GM12878 (cell line): ENCODE results near the gene DNAJC5. TPM values are rescaled to one million over a fixed set of nuclear protein-coding genes. Genes with fewer than 3 reads are reported as not detected.

Experiments
- ATAC-seq: fragments of 200-7000 bp; cut with Tn5 transposase; 3 replicates; pipeline ENCODE4 v1.9.1; 2020; ENCODE audit warnings: mild to moderate bottlenecking, moderate library complexity
- BruUV-seq: library from RNA; stranded (reverse); fragments of 400-500 nt; replicated peaks from 2 replicates; lab custom pipeline; 2021; lab: Mats Ljungman, UMichigan
- CTCF ChIA-PET: fragments of 300-600 bp; sonication (Branson Sonifier 250); formaldehyde crosslinking; extraction: SDS; loops from one replicate; lab custom pipeline; 2021; ENCODE audit warnings: inconsistent platforms; lab: Yijun Ruan, JAX
- POLR2A ChIA-PET: fragments of 350-600 bp; formaldehyde crosslinking; extraction: SDS; loops from one replicate; lab custom pipeline; 2021; ENCODE audit warnings: inconsistent platforms; lab: Charles Lee
- RAD21 ChIA-PET: fragments of 300-600 bp; sonication (Branson Sonifier 250); formaldehyde crosslinking; loops from one replicate; lab custom pipeline; 2023; ENCODE audit warnings: antibody characterized with exemption; ENCODE audit not compliant: unreplicated experiment; lab: Charles Lee
- SMC1A ChIA-PET: fragments of 300-600 bp; sonication (Branson Sonifier 250); formaldehyde crosslinking; loops from one replicate; lab custom pipeline; 2023; ENCODE audit not compliant: unreplicated experiment, uncharacterized antibody; lab: Charles Lee
- DNase-seq: peaks from one replicate; pipeline ENCODE4 v3.0.0-alpha.2; 2011; ENCODE audit warnings: low read depth, low spot score
- FAIRE-seq: peaks from 3 replicates; lab custom pipeline; 2011; peaks lifted over from hg19 to GRCh38; lab: Jason Lieb, UNC
- H2AFZ ChIP-seq: 2 replicates; pipeline ENCODE4 v1.6.0; 2011; ENCODE audit warnings: low read depth, low read length, control low read depth; ENCODE audit not compliant: control insufficient read depth
- H3K27ac ChIP-seq: 2 replicates; pipeline ENCODE4 v1.5.1; 2011; ENCODE audit warnings: control low read depth; ENCODE audit not compliant: control insufficient read depth, insufficient read depth
- H3K27me3 ChIP-seq, 2 experiments: replicated peaks in 1 of 2; 2 replicates each; pipeline versions ENCODE4 v1.6.0 to v1.6.1; 2011; ENCODE audit warnings: low read length in 1 of 2; ENCODE audit not compliant: control insufficient read depth in 2 of 2, insufficient read depth in 2 of 2
- H3K36me3 ChIP-seq, 2 experiments: 2 replicates each; pipeline ENCODE4 v1.5.1; 2011; ENCODE audit warnings: low read length in 1 of 2; ENCODE audit not compliant: control insufficient read depth in 2 of 2, insufficient read depth in 2 of 2
- H3K4me1 ChIP-seq: 2 replicates; pipeline ENCODE4 v1.6.1; 2011; ENCODE audit warnings: mild to moderate bottlenecking, low read length, moderate library complexity, mixed read lengths; ENCODE audit not compliant: control insufficient read depth, insufficient read depth
- H3K4me2 ChIP-seq: 2 replicates; pipeline ENCODE4 v1.6.0; 2011; ENCODE audit warnings: control low read depth; ENCODE audit not compliant: control insufficient read depth, insufficient read depth
- H3K4me3 ChIP-seq: fragments of 200-600 bp; sonication (generic); 2 replicates; pipeline ENCODE4 v1.5.1; 2016
- H3K79me2 ChIP-seq: 2 replicates; pipeline ENCODE4 v1.6.0; 2011; ENCODE audit warnings: low read length; ENCODE audit not compliant: control insufficient read depth, insufficient read depth
- H3K9ac ChIP-seq: 2 replicates; pipeline ENCODE4 v1.8.0; 2011; ENCODE audit warnings: low read length, control low read depth, mixed read lengths; ENCODE audit not compliant: control insufficient read depth, insufficient read depth
- H3K9me3 ChIP-seq: replicated peaks from 3 replicates; pipeline ENCODE4 v1.5.1; 2011; ENCODE audit warnings: mild to moderate bottlenecking, low read length; ENCODE audit not compliant: control insufficient read depth, insufficient read depth
- H4K20me1 ChIP-seq: 2 replicates; pipeline ENCODE4 v1.6.0; 2011; ENCODE audit not compliant: control insufficient read depth, insufficient read depth
- BCL11A ChIP-seq: IDR thresholded peaks from 2 replicates; pipeline ENCODE4 v1.6.1; 2011; ENCODE audit warnings: low read depth, low read length
- BCLAF1 ChIP-seq: fragments of 450-650 bp; IDR thresholded peaks from 2 replicates; pipeline ENCODE4 v1.6.1; 2017; ENCODE audit warnings: antibody characterized with exemption, mild to moderate bottlenecking, moderate library complexity
- CEBPB ChIP-seq, 2 experiments: fragments of 150-350 bp in 1 of 2; IDR thresholded peaks; 2 replicates each; pipeline ENCODE4 v1.6.1; 2012 to 2014; ENCODE audit warnings: low read depth in 2 of 2, low read length in 2 of 2, borderline replicate concordance in 1 of 2, inconsistent platforms in 1 of 2
- DPF2 ChIP-seq: fragments of 450-650 bp; IDR thresholded peaks from 2 replicates; pipeline ENCODE4 v1.6.1; 2017; ENCODE audit warnings: mild to moderate bottlenecking
- E2F4 ChIP-seq: IDR thresholded peaks from 2 replicates; pipeline ENCODE4 v1.6.1; 2012; ENCODE audit warnings: low read depth, low read length, improper control_type of control experiment
- ESRRA ChIP-seq: IDR thresholded peaks from 2 replicates; pipeline ENCODE4 v1.6.1; 2012; ENCODE audit warnings: mild to moderate bottlenecking, low read length, improper control_type of control experiment
- MEF2B ChIP-seq: fragments of 450-650 bp; IDR thresholded peaks from 2 replicates; pipeline ENCODE4 v1.6.1; 2018; ENCODE audit warnings: mild to moderate bottlenecking, moderate library complexity; ENCODE audit not compliant: partially characterized antibody, poor library complexity, severe bottlenecking
- MTA2 ChIP-seq: fragments of 450-650 bp; IDR thresholded peaks from 2 replicates; pipeline ENCODE4 v1.6.1; 2016; ENCODE audit warnings: low read depth, mild to moderate bottlenecking, moderate library complexity
- MYB ChIP-seq: fragments of 150-350 bp; IDR thresholded peaks from 2 replicates; pipeline ENCODE4 v1.6.1; 2014; ENCODE audit warnings: mild to moderate bottlenecking, low read depth, low read length, borderline replicate concordance
- RAD51 ChIP-seq: fragments of 450-650 bp; IDR thresholded peaks from 2 replicates; pipeline ENCODE4 v1.6.1; 2016; ENCODE audit warnings: moderate library complexity, mild to moderate bottlenecking, inconsistent platforms
- SIX5 ChIP-seq: IDR thresholded peaks from 2 replicates; pipeline ENCODE4 v1.6.1; 2011; ENCODE audit warnings: mild to moderate bottlenecking, low read depth, low read length, moderate library complexity; ENCODE audit not compliant: severe bottlenecking
- YBX1 ChIP-seq: fragments of 450-650 bp; IDR thresholded peaks from 2 replicates; pipeline ENCODE4 v1.6.1; 2016; ENCODE audit warnings: antibody characterized with exemption
- WGBS: methylation state at CpG from one replicate; pipeline ENCODE4 v1.1.6; 2016; ENCODE audit warnings: low lambda C conversion rate; ENCODE audit not compliant: insufficient replicate concordance, insufficient coverage; ENCODE audit errors: missing lambda C conversion rate; 5-methylcytosine and 5-hydroxymethylcytosine counted together
- in situ Hi-C: fragments of 300-500 bp; cut with MboI; formaldehyde crosslinking; loops from 9 replicates; pipeline ENCODE4 v1.14.3; 2018; ENCODE audit warnings: mixed read lengths
- intact Hi-C: fragments of 100-400 bp; cut with micrococcal nuclease; formaldehyde crosslinking; loops from one replicate; pipeline ENCODE4 v1.14.2; 2022; ENCODE audit not compliant: unreplicated experiment
- polyA plus RNA-seq, 11 experiments: library from polyadenylated mRNA; depleted of rRNA in 4 of 11; unstranded in 6 of 11; stranded (reverse) in 5 of 11; fragments of >200 nt; fragmentation: Nextera tagmentation in 4 of 11; fragmentation: Illumina TruSeq in 1 of 11; extraction: Ambion mirVana in 4 of 11; extraction: Trizol in 1 of 11; gene quantifications; 1 replicate in 1 of 11; 2 replicates in 10 of 11; pipeline versions ENCODE4 v1.2.1 to v1.2.3, GENCODE V29; 2011 to 2016; ENCODE audit warnings: inconsistent platforms in 2 of 11, missing spikeins in 2 of 11, low read depth in 1 of 11
- total RNA-seq, 4 experiments: library from RNA; depleted of rRNA in 3 of 4; stranded (reverse); fragments of >200 nt in 3 of 4; fragmentation: Illumina TruSeq in 1 of 4; extraction: Trizol in 1 of 4; gene quantifications; 2 replicates each; pipeline versions ENCODE4 v1.2.1 to v1.2.3, GENCODE V29; 2013 to 2021
- TF ChIP-seq, protein P1 (sequence below): fragments of 450-650 bp; conservative IDR thresholded peaks from 2 replicates; pipeline ENCODE4 v1.6.1; 2017; ENCODE audit warnings: mild to moderate bottlenecking, moderate library complexity

The DNAJC5 gene
- total and polyA plus RNA-seq, 10 of the 15 experiments (the other 5 are each of a cell fraction or from before 2014, with no cell fraction given), result 0.69 to 36.8 (median 17.0) TPM

DNA sequence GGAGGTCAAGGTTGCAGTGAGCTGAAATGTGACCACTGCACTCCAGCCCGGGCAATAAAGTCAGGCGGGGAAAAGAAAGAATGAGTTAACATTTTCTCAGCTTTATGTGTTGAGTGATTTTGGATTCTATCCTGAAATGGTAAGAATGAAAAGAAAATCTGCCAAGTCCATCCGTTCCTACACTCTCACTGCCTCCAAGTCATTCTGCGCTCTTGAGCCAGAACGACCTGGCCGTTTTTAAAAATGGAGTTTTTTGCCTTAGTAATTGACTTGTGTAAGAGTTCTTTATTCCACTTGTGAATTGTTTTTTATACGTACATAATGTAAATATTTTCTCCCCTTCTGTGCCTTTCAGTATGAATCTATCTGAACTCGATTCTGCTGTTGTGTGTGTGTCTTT, 28.7 kb downstream of the DNAJC5 start:
- H2AFZ ChIP-seq, result no peak overlapping the region
- H3K36me3 ChIP-seq, result peaks cover 7 to 10% of the 10 kb centered on the region in 2 experiments
- no peak overlapping the region for H3K9ac ChIP-seq
- H3K4me1 ChIP-seq, result no peaks in the 10 kb centered on the region
- H3K79me2 ChIP-seq, result no peaks in the 10 kb centered on the region
- no peak overlapping the region for H3K27ac ChIP-seq
- ATAC-seq (no peak), DNase-seq (no peak), FAIRE-seq (peak; percentile 7)
- TF ChIP-seq SIX5 (no peak), CEBPB (IDR thresholded peaks at IDR 0.05; ENCODE audit: borderline replicate concordance in 1 of 2, low read depth in 2 of 2, low read length in 2 of 2) (no peak), DPF2 (no peak), BCL11A (no peak), YBX1 (no peak), E2F4 (no peak), RAD51 (no peak), MTA2 (no peak), BCLAF1 (no peak), MYB (no peak), ESRRA (no peak), MEF2B (no peak)
- TF ChIP-seq, protein P1, sequence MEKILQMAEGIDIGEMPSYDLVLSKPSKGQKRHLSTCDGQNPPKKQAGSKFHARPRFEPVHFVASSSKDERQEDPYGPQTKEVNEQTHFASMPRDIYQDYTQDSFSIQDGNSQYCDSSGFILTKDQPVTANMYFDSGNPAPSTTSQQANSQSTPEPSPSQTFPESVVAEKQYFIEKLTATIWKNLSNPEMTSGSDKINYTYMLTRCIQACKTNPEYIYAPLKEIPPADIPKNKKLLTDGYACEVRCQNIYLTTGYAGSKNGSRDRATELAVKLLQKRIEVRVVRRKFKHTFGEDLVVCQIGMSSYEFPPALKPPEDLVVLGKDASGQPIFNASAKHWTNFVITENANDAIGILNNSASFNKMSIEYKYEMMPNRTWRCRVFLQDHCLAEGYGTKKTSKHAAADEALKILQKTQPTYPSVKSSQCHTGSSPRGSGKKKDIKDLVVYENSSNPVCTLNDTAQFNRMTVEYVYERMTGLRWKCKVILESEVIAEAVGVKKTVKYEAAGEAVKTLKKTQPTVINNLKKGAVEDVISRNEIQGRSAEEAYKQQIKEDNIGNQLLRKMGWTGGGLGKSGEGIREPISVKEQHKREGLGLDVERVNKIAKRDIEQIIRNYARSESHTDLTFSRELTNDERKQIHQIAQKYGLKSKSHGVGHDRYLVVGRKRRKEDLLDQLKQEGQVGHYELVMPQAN, result no peak
- RAD21 ChIA-PET, result no interaction called here
- no peak overlapping the region for H3K4me3 ChIP-seq
- BruUV-seq, result no TSS peak
- POLR2A ChIA-PET, result no interaction called here
- no peak overlapping the region for H3K4me2 ChIP-seq
- intact Hi-C loops (no loop called here), in situ Hi-C loops (no loop called here)
- no peaks in the 10 kb centered on the region for H3K27me3 ChIP-seq
- WGBS, result 92% methylated on average over 8 of the region's 8 CpGs
- no peaks in the 10 kb centered on the region for H4K20me1 ChIP-seq
- CTCF ChIA-PET, result no interaction called here
- H3K9me3 ChIP-seq, result no peaks in the 10 kb centered on the region
- SMC1A ChIA-PET, result no interaction called here
